ENCODE results near the gene GNAS. TPM values are rescaled to one million over a fixed set of nuclear protein-coding genes. Genes with fewer than 3 reads are reported as not detected.

Gene GNAS
- total and polyA plus RNA-seq, 10 of the 15 experiments (the other 5 are each of a cell fraction or from before 2014, with no cell fraction given): 209 to 950 (median 394) TPM

DNA sequence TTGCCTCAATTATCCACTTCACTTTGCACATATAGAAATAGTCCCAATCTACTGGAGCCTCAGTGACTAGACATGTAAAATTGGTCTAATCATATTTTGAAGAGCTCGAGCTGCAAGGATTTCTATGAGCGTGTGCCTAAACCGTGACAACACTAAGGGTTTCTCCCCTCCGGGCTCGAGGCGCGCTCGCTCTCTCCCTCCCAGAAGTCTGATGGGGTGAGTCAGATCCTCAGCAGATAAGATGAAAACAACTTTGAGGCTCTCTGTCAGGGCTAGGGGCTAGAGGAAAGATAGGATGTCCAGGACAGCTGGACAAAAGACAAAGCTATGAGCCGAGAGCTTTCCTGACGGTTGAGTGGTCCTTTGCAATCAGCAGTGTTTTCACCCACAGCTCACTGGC is 18.6 kb upstream of the GNAS start:
- TF ChIP-seq RCOR1 (conservative IDR thresholded peaks at IDR 0.05; ENCODE audit: low read depth, low read length) (no peak), NRF1 (conservative IDR thresholded peaks at IDR 0.05; ENCODE audit: low read depth, low read length) (no peak), ZNF384 (IDR thresholded peaks at IDR 0.05; ENCODE audit: borderline replicate concordance, low read depth, low read length) (no peak), TAF1 (IDR thresholded peaks at IDR 0.05; ENCODE audit: borderline replicate concordance, low read depth, low read length) (no peak), EP300 (IDR thresholded peaks at IDR 0.05; ENCODE audit: borderline replicate concordance in 1 of 2, control insufficient read depth in 1 of 2, low read depth in 2 of 2, low read length in 2 of 2) (no peak), ZNF217 (IDR thresholded peaks at IDR 0.05) (no peak), ZNF622 (IDR thresholded peaks at IDR 0.05) (no peak), JUNB (IDR thresholded peaks at IDR 0.05) (no peak), STAT1 (conservative IDR thresholded peaks at IDR 0.05) (no peak), KDM1A (IDR thresholded peaks at IDR 0.05; ENCODE audit: borderline replicate concordance) (no peak), FOXK2 (IDR thresholded peaks at IDR 0.05) (no peak)
- TF ChIP-seq, protein P1, sequence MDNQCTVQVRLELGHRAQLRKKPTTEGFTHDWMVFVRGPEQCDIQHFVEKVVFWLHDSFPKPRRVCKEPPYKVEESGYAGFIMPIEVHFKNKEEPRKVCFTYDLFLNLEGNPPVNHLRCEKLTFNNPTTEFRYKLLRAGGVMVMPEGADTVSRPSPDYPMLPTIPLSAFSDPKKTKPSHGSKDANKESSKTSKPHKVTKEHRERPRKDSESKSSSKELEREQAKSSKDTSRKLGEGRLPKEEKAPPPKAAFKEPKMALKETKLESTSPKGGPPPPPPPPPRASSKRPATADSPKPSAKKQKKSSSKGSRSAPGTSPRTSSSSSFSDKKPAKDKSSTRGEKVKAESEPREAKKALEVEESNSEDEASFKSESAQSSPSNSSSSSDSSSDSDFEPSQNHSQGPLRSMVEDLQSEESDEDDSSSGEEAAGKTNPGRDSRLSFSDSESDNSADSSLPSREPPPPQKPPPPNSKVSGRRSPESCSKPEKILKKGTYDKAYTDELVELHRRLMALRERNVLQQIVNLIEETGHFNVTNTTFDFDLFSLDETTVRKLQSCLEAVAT (IDR thresholded peaks at IDR 0.05): no peak
- TF ChIP-seq, protein P2, sequence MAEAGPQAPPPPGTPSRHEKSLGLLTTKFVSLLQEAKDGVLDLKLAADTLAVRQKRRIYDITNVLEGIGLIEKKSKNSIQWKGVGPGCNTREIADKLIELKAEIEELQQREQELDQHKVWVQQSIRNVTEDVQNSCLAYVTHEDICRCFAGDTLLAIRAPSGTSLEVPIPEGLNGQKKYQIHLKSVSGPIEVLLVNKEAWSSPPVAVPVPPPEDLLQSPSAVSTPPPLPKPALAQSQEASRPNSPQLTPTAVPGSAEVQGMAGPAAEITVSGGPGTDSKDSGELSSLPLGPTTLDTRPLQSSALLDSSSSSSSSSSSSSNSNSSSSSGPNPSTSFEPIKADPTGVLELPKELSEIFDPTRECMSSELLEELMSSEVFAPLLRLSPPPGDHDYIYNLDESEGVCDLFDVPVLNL (IDR thresholded peaks at IDR 0.05; ENCODE audit: low read depth, low read length): no peak
- TF ChIP-seq, protein P3, sequence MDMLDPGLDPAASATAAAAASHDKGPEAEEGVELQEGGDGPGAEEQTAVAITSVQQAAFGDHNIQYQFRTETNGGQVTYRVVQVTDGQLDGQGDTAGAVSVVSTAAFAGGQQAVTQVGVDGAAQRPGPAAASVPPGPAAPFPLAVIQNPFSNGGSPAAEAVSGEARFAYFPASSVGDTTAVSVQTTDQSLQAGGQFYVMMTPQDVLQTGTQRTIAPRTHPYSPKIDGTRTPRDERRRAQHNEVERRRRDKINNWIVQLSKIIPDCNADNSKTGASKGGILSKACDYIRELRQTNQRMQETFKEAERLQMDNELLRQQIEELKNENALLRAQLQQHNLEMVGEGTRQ (IDR thresholded peaks at IDR 0.05; ENCODE audit: borderline replicate concordance, low read depth, low read length): no peak
- TF ChIP-seq, protein P4, sequence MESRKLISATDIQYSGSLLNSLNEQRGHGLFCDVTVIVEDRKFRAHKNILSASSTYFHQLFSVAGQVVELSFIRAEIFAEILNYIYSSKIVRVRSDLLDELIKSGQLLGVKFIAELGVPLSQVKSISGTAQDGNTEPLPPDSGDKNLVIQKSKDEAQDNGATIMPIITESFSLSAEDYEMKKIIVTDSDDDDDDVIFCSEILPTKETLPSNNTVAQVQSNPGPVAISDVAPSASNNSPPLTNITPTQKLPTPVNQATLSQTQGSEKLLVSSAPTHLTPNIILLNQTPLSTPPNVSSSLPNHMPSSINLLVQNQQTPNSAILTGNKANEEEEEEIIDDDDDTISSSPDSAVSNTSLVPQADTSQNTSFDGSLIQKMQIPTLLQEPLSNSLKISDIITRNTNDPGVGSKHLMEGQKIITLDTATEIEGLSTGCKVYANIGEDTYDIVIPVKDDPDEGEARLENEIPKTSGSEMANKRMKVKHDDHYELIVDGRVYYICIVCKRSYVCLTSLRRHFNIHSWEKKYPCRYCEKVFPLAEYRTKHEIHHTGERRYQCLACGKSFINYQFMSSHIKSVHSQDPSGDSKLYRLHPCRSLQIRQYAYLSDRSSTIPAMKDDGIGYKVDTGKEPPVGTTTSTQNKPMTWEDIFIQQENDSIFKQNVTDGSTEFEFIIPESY (IDR thresholded peaks at IDR 0.05): no peak
- TF ChIP-seq, protein P5, sequence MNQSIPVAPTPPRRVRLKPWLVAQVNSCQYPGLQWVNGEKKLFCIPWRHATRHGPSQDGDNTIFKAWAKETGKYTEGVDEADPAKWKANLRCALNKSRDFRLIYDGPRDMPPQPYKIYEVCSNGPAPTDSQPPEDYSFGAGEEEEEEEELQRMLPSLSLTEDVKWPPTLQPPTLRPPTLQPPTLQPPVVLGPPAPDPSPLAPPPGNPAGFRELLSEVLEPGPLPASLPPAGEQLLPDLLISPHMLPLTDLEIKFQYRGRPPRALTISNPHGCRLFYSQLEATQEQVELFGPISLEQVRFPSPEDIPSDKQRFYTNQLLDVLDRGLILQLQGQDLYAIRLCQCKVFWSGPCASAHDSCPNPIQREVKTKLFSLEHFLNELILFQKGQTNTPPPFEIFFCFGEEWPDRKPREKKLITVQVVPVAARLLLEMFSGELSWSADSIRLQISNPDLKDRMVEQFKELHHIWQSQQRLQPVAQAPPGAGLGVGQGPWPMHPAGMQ (IDR thresholded peaks at IDR 0.05; ENCODE audit: borderline replicate concordance): no peak
- Histone ChIP-seq H2AFZ (ENCODE audit: control insufficient read depth, low read depth, low read length) (no peak overlapping the region), H3K27ac (ENCODE audit: control insufficient read depth, insufficient read depth) (no peak overlapping the region), H4K20me1 (ENCODE audit: control insufficient read depth, insufficient read depth) (no peaks in the 10 kb centered on the region), H3K4me2 (ENCODE audit: control insufficient read depth, insufficient read depth) (no peak overlapping the region), H3K27me3 (replicated peaks in 1 of 2; ENCODE audit: control insufficient read depth in 2 of 2, insufficient read depth in 2 of 2, low read length in 1 of 2) (no peaks in the 10 kb centered on the region), H3K4me3 (no peak overlapping the region), H3K9me3 (replicated peaks; ENCODE audit: control insufficient read depth, insufficient read depth, low read length) (no peaks in the 10 kb centered on the region), H3K9ac (ENCODE audit: control insufficient read depth, insufficient read depth, low read length) (no peak overlapping the region), H3K79me2 (ENCODE audit: control insufficient read depth, insufficient read depth, low read length) (no peaks in the 10 kb centered on the region), H3K36me3 (ENCODE audit: control insufficient read depth in 2 of 2, insufficient read depth in 2 of 2, low read length in 1 of 2) (no peaks in the 10 kb centered on the region; a peak in 1 of 4 replicates), H3K4me1 (ENCODE audit: control insufficient read depth, insufficient read depth, low read length) (no peaks in the 10 kb centered on the region)
- WGBS (ENCODE audit: insufficient coverage, insufficient replicate concordance, low lambda C conversion rate, missing lambda C conversion rate): 78% methylated on average over 10 of the region's 10 CpGs
- no peak for DNase-seq (ENCODE audit: low read depth, low spot score)
- BruUV-seq (replicated peaks): no TSS peak
- RAD21 ChIA-PET (ENCODE audit: unreplicated experiment): no interaction called here
- SMC1A ChIA-PET (ENCODE audit: uncharacterized antibody, unreplicated experiment): no interaction called here
- intact Hi-C loops (cut with micrococcal nuclease; ENCODE audit: unreplicated experiment) (no loop called here), in situ Hi-C loops (cut with MboI) (no loop called here)
- ATAC-seq: no peak
- POLR2A ChIA-PET: no interaction called here
- no peak for FAIRE-seq
- CTCF ChIA-PET: no interaction called here
